Measurements from ENCODE around the gene SLC25A15.
A peak's percentile ranks its signal among the peaks of the same experiment; 100 is the strongest.

Gene SLC25A15

DNA sequence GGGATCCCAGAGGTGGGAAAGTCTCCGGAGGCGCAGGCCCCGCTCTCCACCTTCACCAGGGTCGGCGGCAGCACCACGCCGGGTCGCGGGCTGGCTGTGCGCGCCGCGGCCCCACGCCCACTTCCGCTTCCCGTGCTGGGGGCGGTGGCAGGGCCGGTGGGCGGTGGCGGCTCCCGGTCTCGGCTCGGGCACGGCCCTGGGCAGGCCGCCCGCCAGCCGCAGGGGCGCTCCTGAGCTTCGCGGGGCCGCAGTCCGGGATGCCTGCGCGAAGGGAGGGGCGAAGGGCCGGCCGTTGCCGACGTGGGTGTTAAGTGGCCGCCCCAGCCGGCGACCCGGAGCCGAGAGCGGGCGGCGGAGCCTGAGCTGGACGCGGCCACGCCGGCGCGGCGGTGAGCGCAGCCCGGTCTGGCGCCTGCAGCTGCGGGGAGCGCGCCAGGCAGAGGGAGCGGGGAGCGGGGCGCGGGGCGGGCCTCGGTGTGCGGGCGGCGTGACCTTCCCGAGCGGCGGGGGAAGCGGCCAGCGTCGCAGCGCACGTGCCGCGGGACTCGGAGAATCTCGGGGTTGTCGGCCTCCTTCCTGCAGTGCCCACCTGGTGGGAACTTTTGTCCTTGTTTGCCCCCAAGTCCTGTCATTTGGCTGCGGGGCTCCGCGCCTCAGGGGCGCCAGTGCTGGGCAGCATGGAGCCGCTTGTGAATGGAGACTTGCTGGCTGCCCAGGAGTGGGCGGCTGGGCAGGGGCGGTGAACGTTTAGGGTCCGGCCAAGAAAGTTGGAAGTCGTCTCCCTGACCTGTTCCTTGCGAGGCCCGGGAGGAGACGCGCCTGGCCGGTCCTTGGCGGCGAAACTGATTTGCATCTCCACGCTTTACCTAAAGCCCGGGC lies at the start of gene SLC25A15:
Gene SLC25A15, plus strand, starts transcription at position 337 of the 879 bp plus-strand sequence. CDS start 3,616 bp downstream, outside the sequence.
- Histone ChIP-seq H3K9me3 (no peaks in the 10 kb centered on the region), H3K4me1 (ENCODE audit: control insufficient read depth in 1 of 2, insufficient read depth in 1 of 2, low read depth in 1 of 2, low read length in 1 of 2) (peaks cover 9 to 13% of the 10 kb centered on the region in 2 experiments), H3K4me3 (ENCODE audit: low read depth in 1 of 2, low read length in 1 of 2) (peak within 1 kb of the TSS; percentile 64), H3K27me3 (peaks cover 21% of the 10 kb centered on the region), H3K27ac (no peak within 1 kb of the TSS), H3K36me3 (no peaks in the 10 kb centered on the region)
- TF ChIP-seq, protein P1, sequence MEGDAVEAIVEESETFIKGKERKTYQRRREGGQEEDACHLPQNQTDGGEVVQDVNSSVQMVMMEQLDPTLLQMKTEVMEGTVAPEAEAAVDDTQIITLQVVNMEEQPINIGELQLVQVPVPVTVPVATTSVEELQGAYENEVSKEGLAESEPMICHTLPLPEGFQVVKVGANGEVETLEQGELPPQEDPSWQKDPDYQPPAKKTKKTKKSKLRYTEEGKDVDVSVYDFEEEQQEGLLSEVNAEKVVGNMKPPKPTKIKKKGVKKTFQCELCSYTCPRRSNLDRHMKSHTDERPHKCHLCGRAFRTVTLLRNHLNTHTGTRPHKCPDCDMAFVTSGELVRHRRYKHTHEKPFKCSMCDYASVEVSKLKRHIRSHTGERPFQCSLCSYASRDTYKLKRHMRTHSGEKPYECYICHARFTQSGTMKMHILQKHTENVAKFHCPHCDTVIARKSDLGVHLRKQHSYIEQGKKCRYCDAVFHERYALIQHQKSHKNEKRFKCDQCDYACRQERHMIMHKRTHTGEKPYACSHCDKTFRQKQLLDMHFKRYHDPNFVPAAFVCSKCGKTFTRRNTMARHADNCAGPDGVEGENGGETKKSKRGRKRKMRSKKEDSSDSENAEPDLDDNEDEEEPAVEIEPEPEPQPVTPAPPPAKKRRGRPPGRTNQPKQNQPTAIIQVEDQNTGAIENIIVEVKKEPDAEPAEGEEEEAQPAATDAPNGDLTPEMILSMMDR (IDR thresholded peaks at IDR 0.05): peak; percentile 18

DNA sequence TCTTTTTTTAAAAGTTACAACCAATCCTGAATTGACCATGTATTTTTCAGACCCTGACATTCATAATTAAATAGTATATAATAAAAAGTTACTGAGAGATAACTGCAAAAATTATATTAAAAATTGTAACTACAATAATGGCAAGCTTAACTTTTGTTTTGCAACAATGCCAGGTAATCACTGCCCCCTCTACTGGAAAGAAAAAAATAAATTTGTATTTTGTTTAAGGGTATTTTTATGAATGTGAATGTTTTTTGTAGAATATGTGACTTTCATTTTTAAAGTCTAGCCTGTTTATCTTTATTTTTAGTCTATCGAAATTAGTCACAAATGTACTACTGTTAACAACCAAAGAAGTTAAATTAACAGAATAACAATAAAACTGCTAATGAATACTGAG lies 40.1 kb upstream of the SLC25A15 start:
- H3K27ac ChIP-seq: no peak overlapping the region
- TF ChIP-seq, protein P1 (IDR thresholded peaks at IDR 0.05): no peak
- peaks cover 61% of the 10 kb centered on the region for H3K36me3 ChIP-seq
- H3K9me3 ChIP-seq: no peaks in the 10 kb centered on the region
- no peaks in the 10 kb centered on the region for H3K4me1 ChIP-seq (ENCODE audit: control insufficient read depth in 1 of 2, insufficient read depth in 1 of 2, low read depth in 1 of 2, low read length in 1 of 2)
- no peak overlapping the region for H3K4me3 ChIP-seq (ENCODE audit: low read depth in 1 of 2, low read length in 1 of 2)
- no peaks in the 10 kb centered on the region for H3K27me3 ChIP-seq

DNA sequence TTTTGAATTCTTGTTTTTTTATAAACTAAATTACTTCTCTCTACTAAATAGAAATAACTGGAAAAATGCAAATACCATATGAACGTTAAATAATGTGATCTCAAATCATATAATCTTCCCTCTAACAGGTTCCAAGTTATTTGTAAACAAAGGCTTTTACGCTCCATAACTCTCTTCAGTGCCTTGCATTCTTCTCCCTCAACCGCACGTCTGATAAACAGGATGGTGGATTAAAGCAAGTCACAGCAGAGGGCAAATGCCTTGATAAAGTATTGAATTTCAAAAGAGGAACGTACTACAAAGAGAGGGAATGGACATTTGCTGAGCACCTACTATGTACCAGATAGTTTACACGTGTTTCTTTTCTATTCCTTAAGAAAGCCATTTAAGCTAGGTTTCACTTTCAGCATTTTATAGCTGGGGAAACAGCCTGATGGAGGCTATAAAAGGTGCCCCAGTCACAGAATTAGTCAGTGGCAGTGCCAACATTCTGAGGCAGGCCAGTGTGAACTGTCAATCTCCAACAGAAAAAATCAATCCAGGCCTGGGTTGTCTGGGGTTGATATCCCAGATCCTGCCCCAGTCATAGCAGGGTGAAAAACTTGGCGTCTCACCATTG lies 34.2 kb upstream of the SLC25A15 start:
- Histone ChIP-seq H3K36me3 (peaks cover 64% of the 10 kb centered on the region), H3K4me1 (ENCODE audit: control insufficient read depth in 1 of 2, insufficient read depth in 1 of 2, low read depth in 1 of 2, low read length in 1 of 2) (no peaks in the 10 kb centered on the region), H3K27ac (no peak overlapping the region), H3K4me3 (ENCODE audit: low read depth in 1 of 2, low read length in 1 of 2) (no peak overlapping the region), H3K9me3 (no peaks in the 10 kb centered on the region), H3K27me3 (no peaks in the 10 kb centered on the region)
- TF ChIP-seq, protein P1 (IDR thresholded peaks at IDR 0.05): no peak

DNA sequence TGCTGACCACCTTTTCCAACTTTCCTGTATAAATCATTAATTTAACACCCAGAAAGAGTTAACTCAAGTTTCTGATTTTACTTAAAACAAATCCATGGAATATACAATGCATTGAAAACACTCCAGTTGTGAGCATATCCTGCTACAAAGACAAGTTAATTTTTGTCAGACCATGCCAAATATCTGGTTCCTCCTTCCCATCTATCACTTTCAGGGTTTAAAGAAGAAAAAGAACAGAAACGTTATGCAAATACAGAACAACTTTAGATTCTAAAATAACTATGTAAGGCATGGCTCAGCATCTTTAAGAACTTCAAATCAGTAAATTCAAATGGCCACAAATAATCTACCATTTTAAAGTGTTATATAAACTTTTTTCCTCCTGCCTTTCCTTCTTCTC lies 33.4 kb upstream of the SLC25A15 start:
- TF ChIP-seq, protein P1 (IDR thresholded peaks at IDR 0.05): no peak
- Histone ChIP-seq H3K27me3 (no peaks in the 10 kb centered on the region), H3K27ac (no peak overlapping the region), H3K4me3 (ENCODE audit: low read depth in 1 of 2, low read length in 1 of 2) (no peak overlapping the region), H3K9me3 (no peaks in the 10 kb centered on the region), H3K36me3 (peaks cover 60% of the 10 kb centered on the region), H3K4me1 (ENCODE audit: control insufficient read depth in 1 of 2, insufficient read depth in 1 of 2, low read depth in 1 of 2, low read length in 1 of 2) (no peaks in the 10 kb centered on the region)

DNA sequence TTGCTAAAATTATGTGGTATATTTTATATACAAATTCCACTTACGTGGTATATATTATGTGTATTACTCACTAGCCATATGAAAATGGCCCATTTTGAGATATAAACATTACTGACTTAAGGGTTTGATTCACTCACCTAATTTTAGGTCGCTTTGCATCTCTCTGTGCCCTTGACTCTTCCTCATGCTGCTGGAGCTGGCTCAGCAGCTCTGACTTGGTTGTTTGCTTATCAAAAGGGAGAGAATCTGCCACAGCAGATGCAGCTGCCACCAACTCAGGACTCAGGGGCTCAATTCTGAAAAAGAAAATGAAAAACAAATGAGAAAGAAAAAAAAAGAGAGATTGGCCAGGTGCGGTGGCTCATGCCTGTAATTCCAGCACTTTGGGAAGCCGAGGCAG lies 30.6 kb upstream of the SLC25A15 start:
- H3K36me3 ChIP-seq: peaks cover 49% of the 10 kb centered on the region
- H3K9me3 ChIP-seq: no peaks in the 10 kb centered on the region

More for the DNA sequence above, 30.6 kb upstream of the SLC25A15 start:
- Histone ChIP-seq H3K27ac (no peak overlapping the region), H3K27me3 (no peaks in the 10 kb centered on the region), H3K4me3 (ENCODE audit: low read depth in 1 of 2, low read length in 1 of 2) (no peak overlapping the region), H3K4me1 (ENCODE audit: control insufficient read depth in 1 of 2, insufficient read depth in 1 of 2, low read depth in 1 of 2, low read length in 1 of 2) (no peaks in the 10 kb centered on the region)
- TF ChIP-seq, protein P1 (IDR thresholded peaks at IDR 0.05): no peak

Measured in neutrophil (primary cell).